ENCODE measurements around the gene ZCCHC14.
"Not testable (repeated sequence)": the region's sequence is repeated elsewhere in the genome, so short reads cannot be mapped to it uniquely, and the experiment has no call there.

ZCCHC14 gene

GRCh38 chr16:87523605-87524004, 30.8 kb upstream of the ZCCHC14 start:
- H3K79me1 ChIP-seq (replicated peaks; ENCODE audit: low read length, poor library complexity, severe bottlenecking); H2BK12ac ChIP-seq (ENCODE audit: low read length in 2 of 2); H3K4me2 ChIP-seq (ENCODE audit: low read length, poor library complexity, severe bottlenecking); H3K9ac ChIP-seq (ENCODE audit: low read length); H3K4ac ChIP-seq (ENCODE audit: low read depth in 1 of 2, low read length in 2 of 2); H4K8ac ChIP-seq (ENCODE audit: low read length); H2AFZ ChIP-seq (ENCODE audit: low read depth, low read length); H3K4me3 ChIP-seq (ENCODE audit: insufficient read depth in 1 of 2, low read depth in 1 of 2, low read length in 2 of 2); H3K36me3 ChIP-seq (ENCODE audit: control insufficient read depth in 1 of 2, insufficient read depth in 2 of 2, low read depth in 1 of 2, low read length in 2 of 2); H3K27ac ChIP-seq (ENCODE audit: low read length, poor library complexity, severe bottlenecking); H3K14ac ChIP-seq (ENCODE audit: low read length in 2 of 2); H2BK5ac ChIP-seq (ENCODE audit: low read depth, low read length, poor library complexity, severe bottlenecking); H3K23ac ChIP-seq (ENCODE audit: low read length in 2 of 2); H3K4me1 ChIP-seq (ENCODE audit: control insufficient read depth, insufficient read depth, low read depth, low read length); DNase-seq; H2AK5ac ChIP-seq (ENCODE audit: low read length, severe bottlenecking); H2BK120ac ChIP-seq (ENCODE audit: low read depth, low read length); H2BK15ac ChIP-seq (ENCODE audit: low read depth, poor library complexity, severe bottlenecking); H3K18ac ChIP-seq (ENCODE audit: low read depth in 1 of 2, low read length in 2 of 2); H3K9me3 ChIP-seq (ENCODE audit: control insufficient read depth, low read length); H4K91ac ChIP-seq (ENCODE audit: low read length): not testable (repeated sequence)
- peaks cover 0 to 25% of the 10 kb centered on the region in 2 experiments for H3K27me3 ChIP-seq (ENCODE audit: control insufficient read depth in 1 of 2, insufficient read depth in 1 of 2, low read length in 2 of 2)
- 100% methylated on average over 2 of the region's 6 CpGs for WGBS

GRCh38 chr16:87521764-87522163, 28.9 kb upstream of the ZCCHC14 start:
- H2BK5ac ChIP-seq (ENCODE audit: low read depth, low read length, poor library complexity, severe bottlenecking); H2BK120ac ChIP-seq (ENCODE audit: low read depth, low read length); H4K91ac ChIP-seq (ENCODE audit: low read length); H3K4me1 ChIP-seq (ENCODE audit: control insufficient read depth, insufficient read depth, low read depth, low read length); H2AFZ ChIP-seq (ENCODE audit: low read depth, low read length); H2AK5ac ChIP-seq (ENCODE audit: low read length, severe bottlenecking); H3K9me3 ChIP-seq (ENCODE audit: control insufficient read depth, low read length); H3K4ac ChIP-seq (ENCODE audit: low read depth in 1 of 2, low read length in 2 of 2); H2BK15ac ChIP-seq (ENCODE audit: low read depth, poor library complexity, severe bottlenecking); H3K4me3 ChIP-seq (ENCODE audit: insufficient read depth in 1 of 2, low read depth in 1 of 2, low read length in 2 of 2); H3K18ac ChIP-seq (ENCODE audit: low read depth in 1 of 2, low read length in 2 of 2); H3K36me3 ChIP-seq (ENCODE audit: control insufficient read depth in 1 of 2, insufficient read depth in 2 of 2, low read depth in 1 of 2, low read length in 2 of 2); H3K79me1 ChIP-seq (replicated peaks; ENCODE audit: low read length, poor library complexity, severe bottlenecking); DNase-seq; H3K14ac ChIP-seq (ENCODE audit: low read length in 2 of 2); H2BK12ac ChIP-seq (ENCODE audit: low read length in 2 of 2); H3K27ac ChIP-seq (ENCODE audit: low read length, poor library complexity, severe bottlenecking); H3K4me2 ChIP-seq (ENCODE audit: low read length, poor library complexity, severe bottlenecking); H4K8ac ChIP-seq (ENCODE audit: low read length); H3K23ac ChIP-seq (ENCODE audit: low read length in 2 of 2): not testable (repeated sequence)
- H3K9ac ChIP-seq (ENCODE audit: low read length), result peak overlapping the region; percentile 56
- peaks cover 0 to 24% of the 10 kb centered on the region in 2 experiments for H3K27me3 ChIP-seq (ENCODE audit: control insufficient read depth in 1 of 2, insufficient read depth in 1 of 2, low read length in 2 of 2)
- 82% methylated on average over 7 of the region's 7 CpGs for WGBS

GRCh38 chr16:87519170-87519569, 26.3 kb upstream of the ZCCHC14 start:
- H3K4me3 ChIP-seq (ENCODE audit: insufficient read depth in 1 of 2, low read depth in 1 of 2, low read length in 2 of 2), result peak overlapping the region in 1 of 2 experiments; percentile 9
- WGBS, result 24% methylated on average over 3 of the region's 4 CpGs
- not testable (repeated sequence) for H3K4ac ChIP-seq (ENCODE audit: low read depth in 1 of 2, low read length in 2 of 2); H3K27ac ChIP-seq (ENCODE audit: low read length, poor library complexity, severe bottlenecking); H3K36me3 ChIP-seq (ENCODE audit: control insufficient read depth in 1 of 2, insufficient read depth in 2 of 2, low read depth in 1 of 2, low read length in 2 of 2); H4K8ac ChIP-seq (ENCODE audit: low read length); H3K4me2 ChIP-seq (ENCODE audit: low read length, poor library complexity, severe bottlenecking); H2BK12ac ChIP-seq (ENCODE audit: low read length in 2 of 2); H2AK5ac ChIP-seq (ENCODE audit: low read length, severe bottlenecking); H2BK5ac ChIP-seq (ENCODE audit: low read depth, low read length, poor library complexity, severe bottlenecking); H3K79me1 ChIP-seq (replicated peaks; ENCODE audit: low read length, poor library complexity, severe bottlenecking); H2AFZ ChIP-seq (ENCODE audit: low read depth, low read length); H3K18ac ChIP-seq (ENCODE audit: low read depth in 1 of 2, low read length in 2 of 2); H2BK120ac ChIP-seq (ENCODE audit: low read depth, low read length); H4K91ac ChIP-seq (ENCODE audit: low read length); DNase-seq; H3K4me1 ChIP-seq (ENCODE audit: control insufficient read depth, insufficient read depth, low read depth, low read length); H2BK15ac ChIP-seq (ENCODE audit: low read depth, poor library complexity, severe bottlenecking); H3K9me3 ChIP-seq (ENCODE audit: control insufficient read depth, low read length); H3K23ac ChIP-seq (ENCODE audit: low read length in 2 of 2); H3K14ac ChIP-seq (ENCODE audit: low read length in 2 of 2)
- peak overlapping the region; percentile 50 for H3K9ac ChIP-seq (ENCODE audit: low read length)
- H3K27me3 ChIP-seq (ENCODE audit: control insufficient read depth in 1 of 2, insufficient read depth in 1 of 2, low read length in 2 of 2), result peaks cover 0 to 22% of the 10 kb centered on the region in 2 experiments

GRCh38 chr16:87518430-87519051, 25.7 kb upstream of the ZCCHC14 start:
- not testable (repeated sequence) for H2AFZ ChIP-seq (ENCODE audit: low read depth, low read length); H3K18ac ChIP-seq (ENCODE audit: low read depth in 1 of 2, low read length in 2 of 2); H3K4ac ChIP-seq (ENCODE audit: low read depth in 1 of 2, low read length in 2 of 2); H4K8ac ChIP-seq (ENCODE audit: low read length); H3K23ac ChIP-seq (ENCODE audit: low read length in 2 of 2); H4K91ac ChIP-seq (ENCODE audit: low read length); H2BK120ac ChIP-seq (ENCODE audit: low read depth, low read length); H3K14ac ChIP-seq (ENCODE audit: low read length in 2 of 2); H2BK5ac ChIP-seq (ENCODE audit: low read depth, low read length, poor library complexity, severe bottlenecking); H3K4me2 ChIP-seq (ENCODE audit: low read length, poor library complexity, severe bottlenecking); H2AK5ac ChIP-seq (ENCODE audit: low read length, severe bottlenecking); H3K36me3 ChIP-seq (ENCODE audit: control insufficient read depth in 1 of 2, insufficient read depth in 2 of 2, low read depth in 1 of 2, low read length in 2 of 2); H3K4me1 ChIP-seq (ENCODE audit: control insufficient read depth, insufficient read depth, low read depth, low read length); DNase-seq; H3K27ac ChIP-seq (ENCODE audit: low read length, poor library complexity, severe bottlenecking); H3K9me3 ChIP-seq (ENCODE audit: control insufficient read depth, low read length); H2BK12ac ChIP-seq (ENCODE audit: low read length in 2 of 2); H2BK15ac ChIP-seq (ENCODE audit: low read depth, poor library complexity, severe bottlenecking); H3K79me1 ChIP-seq (replicated peaks; ENCODE audit: low read length, poor library complexity, severe bottlenecking)
- Histone ChIP-seq H3K27me3 (ENCODE audit: control insufficient read depth in 1 of 2, insufficient read depth in 1 of 2, low read length in 2 of 2) (peaks cover 0 to 22% of the 10 kb centered on the region in 2 experiments), H3K4me3 (ENCODE audit: insufficient read depth in 1 of 2, low read depth in 1 of 2, low read length in 2 of 2) (peak overlapping the region in 1 of 2 experiments; percentile 51), H3K9ac (ENCODE audit: low read length) (peak overlapping the region; percentile 66)
- 95% methylated on average over 21 of the region's 21 CpGs for WGBS

Measured in mesenchymal stem cell (in vitro differentiated cells and primary cell).